ENCODE data around the gene PTPN9. TPM values are rescaled to one million over a fixed set of nuclear protein-coding genes. Genes with fewer than 3 reads are reported as not detected.
"Not testable (repeated sequence)": the region's sequence is repeated elsewhere in the genome, so short reads cannot be mapped to it uniquely, and the experiment has no call there.

The PTPN9 gene
- total and polyA plus RNA-seq, 7 experiments from 2014 or later = 11.2 to 35.6 (median 15.7) TPM

- H3K27ac Mint-ChIP-seq; H3K4me3 ChIP-seq (ENCODE audit: low read length); H3K4me1 ChIP-seq (ENCODE audit: control insufficient read depth in 2 of 2, insufficient read depth in 2 of 2, low read length in 2 of 2); H3K9me3 Mint-ChIP-seq; ATAC-seq; H3K27ac ChIP-seq (ENCODE audit: low read depth, low read length); H3K27me3 Mint-ChIP-seq; CTCF ChIA-PET; intact Hi-C loops (cut with micrococcal nuclease); H3K9me3 ChIP-seq (ENCODE audit: control insufficient read depth in 2 of 3, low read length in 3 of 3); H3K27me3 ChIP-seq (ENCODE audit: control insufficient read depth in 2 of 2, insufficient read depth in 2 of 2, low read length in 2 of 2); H3K4me3 Mint-ChIP-seq; POLR2A ChIA-PET; DNase-seq; H3K36me3 ChIP-seq (ENCODE audit: control insufficient read depth in 2 of 3, insufficient read depth in 3 of 3, low read length in 3 of 3): not testable (repeated sequence)
- Mint-ChIP-seq H3K36me3 (peaks cover 0 to 26% (median 5%) of the 10 kb centered on the region in 5 donors), H3K4me1 (peaks cover 4 to 16% (median 9%) of the 10 kb centered on the region in 7 donors)
Measured at GRCh38 chr15:75586422-75586821, 7.3 kb upstream of the PTPN9 start.

- Mint-ChIP-seq H3K36me3 (peaks cover 0 to 21% (median 0%) of the 10 kb centered on the region in 5 donors), H3K9me3 (peaks cover 0 to 2% (median 0%) of the 10 kb centered on the region in 11 donors), H3K27ac (no peak overlapping the region), H3K4me3 (no peak overlapping the region), H3K4me1 (peaks cover 0 to 17% (median 10%) of the 10 kb centered on the region in 7 donors), H3K27me3 (no peaks in the 10 kb centered on the region)
- no peaks in the 10 kb centered on the region for H3K36me3 ChIP-seq (ENCODE audit: control insufficient read depth in 2 of 3, insufficient read depth in 3 of 3, low read length in 3 of 3)
- no peaks in the 10 kb centered on the region for H3K27me3 ChIP-seq (ENCODE audit: control insufficient read depth in 2 of 2, insufficient read depth in 2 of 2, low read length in 2 of 2)
- intact Hi-C loops (cut with micrococcal nuclease) = no loop called here
- CTCF ChIA-PET = no interaction called here
- peaks cover 5 to 7% of the 10 kb centered on the region in 2 donors for H3K4me1 ChIP-seq (ENCODE audit: control insufficient read depth in 2 of 2, insufficient read depth in 2 of 2, low read length in 2 of 2)
- H3K9me3 ChIP-seq (ENCODE audit: control insufficient read depth in 2 of 3, low read length in 3 of 3) = no peaks in the 10 kb centered on the region
- ATAC-seq (no peak), DNase-seq (no peak)
- POLR2A ChIA-PET = interaction anchor here (1.2 kb wide), 1 partner anchor 12 kb away, joined by 3 read pairs; no protein-coding TSS in a partner anchor
- H3K4me3 ChIP-seq (ENCODE audit: low read length) = no peak overlapping the region
- no peak overlapping the region for H3K27ac ChIP-seq (ENCODE audit: low read depth, low read length)
Measured at GRCh38 chr15:75584121-75584520, 5.0 kb upstream of the PTPN9 start.

- H3K36me3 ChIP-seq (ENCODE audit: control insufficient read depth in 2 of 3, insufficient read depth in 3 of 3, low read length in 3 of 3) = no peaks in the 10 kb centered on the region
- DNase-seq = no peak
- no peaks in the 10 kb centered on the region for H3K9me3 ChIP-seq (ENCODE audit: control insufficient read depth in 2 of 3, low read length in 3 of 3)
- no peak overlapping the region for H3K27ac ChIP-seq (ENCODE audit: low read depth, low read length)
- peaks cover 0 to 17% (median 6%) of the 10 kb centered on the region in 7 donors for H3K4me1 Mint-ChIP-seq
- H3K27ac Mint-ChIP-seq = no peak overlapping the region
- POLR2A ChIA-PET = interaction anchor here (1.2 kb wide), 1 partner anchor 12 kb away, joined by 3 read pairs; no protein-coding TSS in a partner anchor
- peaks cover 0 to 18% (median 0%) of the 10 kb centered on the region in 5 donors for H3K36me3 Mint-ChIP-seq
- CTCF ChIA-PET = no interaction called here
- no peaks in the 10 kb centered on the region for H3K27me3 Mint-ChIP-seq
- H3K9me3 Mint-ChIP-seq = peaks cover 0 to 2% (median 0%) of the 10 kb centered on the region in 11 donors
- H3K27me3 ChIP-seq (ENCODE audit: control insufficient read depth in 2 of 2, insufficient read depth in 2 of 2, low read length in 2 of 2) = no peaks in the 10 kb centered on the region
- no peak for ATAC-seq
- peaks cover 5 to 7% of the 10 kb centered on the region in 2 donors for H3K4me1 ChIP-seq (ENCODE audit: control insufficient read depth in 2 of 2, insufficient read depth in 2 of 2, low read length in 2 of 2)
- H3K4me3 ChIP-seq (ENCODE audit: low read length) = no peak overlapping the region
- no peak overlapping the region for H3K4me3 Mint-ChIP-seq
- intact Hi-C loops (cut with micrococcal nuclease) = no loop called here
Measured at GRCh38 chr15:75583701-75584100, 4.6 kb upstream of the PTPN9 start.

GRCh38 chr15:75582943-75583342 is 3.8 kb upstream of the PTPN9 start:
- H3K27me3 ChIP-seq (ENCODE audit: control insufficient read depth in 2 of 2, insufficient read depth in 2 of 2, low read length in 2 of 2); ATAC-seq; H3K27me3 Mint-ChIP-seq; H3K4me3 ChIP-seq (ENCODE audit: low read length); H3K9me3 Mint-ChIP-seq; H3K27ac ChIP-seq (ENCODE audit: low read depth, low read length); H3K4me1 ChIP-seq (ENCODE audit: control insufficient read depth in 2 of 2, insufficient read depth in 2 of 2, low read length in 2 of 2); H3K36me3 ChIP-seq (ENCODE audit: control insufficient read depth in 2 of 3, insufficient read depth in 3 of 3, low read length in 3 of 3); DNase-seq; intact Hi-C loops (cut with micrococcal nuclease); H3K9me3 ChIP-seq (ENCODE audit: control insufficient read depth in 2 of 3, low read length in 3 of 3); H3K4me3 Mint-ChIP-seq; CTCF ChIA-PET: not testable (repeated sequence)
- POLR2A ChIA-PET = interaction anchor here (0.6 kb wide), 1 partner anchor 129 kb away, joined by 3 read pairs; no protein-coding TSS in a partner anchor
- Mint-ChIP-seq H3K36me3 (peaks cover 0 to 14% (median 0%) of the 10 kb centered on the region in 5 donors), H3K4me1 (peaks cover 3 to 13% (median 9%) of the 10 kb centered on the region in 7 donors), H3K27ac (peak overlapping the region in 1 of 9 donors; percentile 45)

GRCh38 chr15:75578173-75578947 is 755 bp downstream of the PTPN9 start:
- Histone ChIP-seq H3K9me3 (ENCODE audit: control insufficient read depth in 2 of 3, low read length in 3 of 3) (no peaks in the 10 kb centered on the region), H3K36me3 (ENCODE audit: control insufficient read depth in 2 of 3, insufficient read depth in 3 of 3, low read length in 3 of 3) (no peaks in the 10 kb centered on the region), H3K27me3 (ENCODE audit: control insufficient read depth in 2 of 2, insufficient read depth in 2 of 2, low read length in 2 of 2) (no peaks in the 10 kb centered on the region), H3K4me3 (ENCODE audit: low read length) (peak overlapping the region; percentile 77), H3K27ac (ENCODE audit: low read depth, low read length) (peak overlapping the region; percentile 78), H3K4me1 (ENCODE audit: control insufficient read depth in 2 of 2, insufficient read depth in 2 of 2, low read length in 2 of 2) (peaks cover 10 to 16% of the 10 kb centered on the region in 2 donors)
- H3K27me3 Mint-ChIP-seq = no peaks in the 10 kb centered on the region
- peaks cover 21 to 36% (median 32%) of the 10 kb centered on the region in 7 donors for H3K4me1 Mint-ChIP-seq
- intact Hi-C loops (cut with micrococcal nuclease) = loop anchor here (2.0 to 10.0 kb wide), 3 partner anchors 36 to 214 kb away; partner anchors contain the start of gene MAN2C1 (in 1 of the 2)
- H3K9me3 Mint-ChIP-seq = peaks cover 0 to 2% (median 0%) of the 10 kb centered on the region in 11 donors
- H3K27ac Mint-ChIP-seq = peak overlapping the region; percentile 86 to 97 (median 90)
- ChIA-PET CTCF (interaction anchor here (0.7 to 1.7 kb wide), 6 partner anchors 12 to 210 kb away, joined by 3 to 6 read pairs (median 4); partner anchors contain the start of genes IMP3 and MAN2C1), POLR2A (interaction anchor here (1.1 to 2.7 kb wide), 11 partner anchors 10 to 210 kb away, joined by 3 to 32 read pairs (median 4); partner anchors contain the start of genes IMP3, MAN2C1, SIN3A and SNUPN)
- DNase-seq (peak in 8 of 9 donors; percentile 2 to 41 (median 18)), ATAC-seq (peak; percentile 55)
- H3K4me3 Mint-ChIP-seq = peak overlapping the region; percentile 85 to 97 (median 94)
- peaks cover 0 to 6% (median 0%) of the 10 kb centered on the region in 5 donors for H3K36me3 Mint-ChIP-seq

- H3K9me3 ChIP-seq (ENCODE audit: control insufficient read depth in 2 of 3, low read length in 3 of 3) = no peaks in the 10 kb centered on the region
- intact Hi-C loops (cut with micrococcal nuclease) = loop anchor here (2.0 to 10.0 kb wide), 3 partner anchors 35 to 213 kb away; partner anchors contain the start of gene MAN2C1 (in 1 of the 2)
- Mint-ChIP-seq H3K4me1 (peaks cover 28 to 42% (median 38%) of the 10 kb centered on the region in 7 donors), H3K27ac (peak overlapping the region; percentile 75 to 97 (median 88)), H3K9me3 (peaks cover 0 to 2% (median 0%) of the 10 kb centered on the region in 11 donors), H3K4me3 (peak overlapping the region; percentile 79 to 97 (median 92)), H3K27me3 (no peaks in the 10 kb centered on the region), H3K36me3 (peaks cover 0 to 6% (median 0%) of the 10 kb centered on the region in 5 donors)
- peak overlapping the region; percentile 77 for H3K4me3 ChIP-seq (ENCODE audit: low read length)
- no peak for ATAC-seq
- H3K4me1 ChIP-seq (ENCODE audit: control insufficient read depth in 2 of 2, insufficient read depth in 2 of 2, low read length in 2 of 2) = peaks cover 10 to 16% of the 10 kb centered on the region in 2 donors
- H3K27me3 ChIP-seq (ENCODE audit: control insufficient read depth in 2 of 2, insufficient read depth in 2 of 2, low read length in 2 of 2) = no peaks in the 10 kb centered on the region
- H3K27ac ChIP-seq (ENCODE audit: low read depth, low read length) = peak overlapping the region; percentile 78
- H3K36me3 ChIP-seq (ENCODE audit: control insufficient read depth in 2 of 3, insufficient read depth in 3 of 3, low read length in 3 of 3) = no peaks in the 10 kb centered on the region
- POLR2A ChIA-PET = interaction anchor here (1.2 to 2.7 kb wide), 5 partner anchors 9 to 125 kb away, joined by 4 to 32 read pairs (median 13); partner anchors contain the start of genes IMP3, SIN3A and SNUPN
- peak in 3 of 9 donors; percentile 7 to 10 (median 7) for DNase-seq
- CTCF ChIA-PET = interaction anchor here (0.7 to 1.7 kb wide), 2 partner anchors 20 to 63 kb away, joined by 3 to 6 read pairs; partner anchors contain the start of gene IMP3
Measured at GRCh38 chr15:75577401-75578172, 1.5 kb downstream of the PTPN9 start.

Data from naive thymus-derived CD4-positive, alpha-beta T cell (primary cell).